ENCODE data around the gene BCL2L12.

BCL2L12 gene

DNA sequence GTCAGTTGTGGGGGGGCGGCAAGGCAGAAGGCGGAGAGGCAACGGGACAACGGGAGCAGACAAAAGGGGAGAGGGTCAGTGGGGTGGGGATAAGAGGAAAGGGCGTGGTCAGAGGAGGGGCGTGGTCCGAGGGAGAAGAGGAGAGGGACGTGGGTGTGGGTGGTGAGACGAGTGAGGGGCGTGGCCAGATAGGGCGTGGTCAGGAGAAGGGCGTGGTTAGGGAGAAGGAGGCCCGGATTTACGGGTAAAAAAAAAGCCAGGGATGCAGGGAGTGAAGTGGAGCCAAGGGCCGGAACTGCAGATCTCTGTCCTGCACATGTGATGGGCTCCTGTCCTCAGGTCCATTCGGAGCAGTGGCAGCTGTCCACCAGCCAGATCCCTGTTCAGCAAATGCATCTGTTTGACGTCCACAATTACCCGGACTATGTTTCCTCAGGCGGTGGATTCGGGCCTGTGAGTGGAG lies 46.7 kb downstream of the BCL2L12 start:
- H3K4me1 ChIP-seq (ENCODE audit: control insufficient read depth, insufficient read depth, low read length): no peaks in the 10 kb centered on the region
- ChIA-PET POLR2A (interaction anchor here (0.6 kb wide), 1 partner anchor 1331 kb away, joined by 3 read pairs; no protein-coding TSS in a partner anchor), CTCF (interaction anchor here (0.6 kb wide), 1 partner anchor 34 kb away, joined by 3 read pairs; no protein-coding TSS in a partner anchor)
- TF ChIP-seq SP3 (tag by site-specific recombination; IDR thresholded peaks at IDR 0.05): peak; percentile 88
- peak; percentile 100 for TF ChIP-seq KLF8 (tag by site-specific recombination; IDR thresholded peaks at IDR 0.05)
- TF ChIP-seq, protein P1, sequence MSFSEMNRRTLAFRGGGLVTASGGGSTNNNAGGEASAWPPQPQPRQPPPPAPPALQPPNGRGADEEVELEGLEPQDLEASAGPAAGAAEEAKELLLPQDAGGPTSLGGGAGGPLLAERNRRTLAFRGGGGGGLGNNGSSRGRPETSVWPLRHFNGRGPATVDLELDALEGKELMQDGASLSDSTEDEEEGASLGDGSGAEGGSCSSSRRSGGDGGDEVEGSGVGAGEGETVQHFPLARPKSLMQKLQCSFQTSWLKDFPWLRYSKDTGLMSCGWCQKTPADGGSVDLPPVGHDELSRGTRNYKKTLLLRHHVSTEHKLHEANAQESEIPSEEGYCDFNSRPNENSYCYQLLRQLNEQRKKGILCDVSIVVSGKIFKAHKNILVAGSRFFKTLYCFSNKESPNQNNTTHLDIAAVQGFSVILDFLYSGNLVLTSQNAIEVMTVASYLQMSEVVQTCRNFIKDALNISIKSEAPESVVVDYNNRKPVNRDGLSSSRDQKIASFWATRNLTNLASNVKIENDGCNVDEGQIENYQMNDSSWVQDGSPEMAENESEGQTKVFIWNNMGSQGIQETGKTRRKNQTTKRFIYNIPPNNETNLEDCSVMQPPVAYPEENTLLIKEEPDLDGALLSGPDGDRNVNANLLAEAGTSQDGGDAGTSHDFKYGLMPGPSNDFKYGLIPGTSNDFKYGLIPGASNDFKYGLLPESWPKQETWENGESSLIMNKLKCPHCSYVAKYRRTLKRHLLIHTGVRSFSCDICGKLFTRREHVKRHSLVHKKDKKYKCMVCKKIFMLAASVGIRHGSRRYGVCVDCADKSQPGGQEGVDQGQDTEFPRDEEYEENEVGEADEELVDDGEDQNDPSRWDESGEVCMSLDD (tag by site-specific recombination; IDR thresholded peaks at IDR 0.05): peak; percentile 53; the same call in 1 of the 2 replicates
- TF ChIP-seq ZNF148 (tag by site-specific recombination; IDR thresholded peaks at IDR 0.05; ENCODE audit: borderline replicate concordance): no peak
- TF ChIP-seq ZNF561 (tag by site-specific recombination; IDR thresholded peaks at IDR 0.05; ENCODE audit: borderline replicate concordance): no peak
- TF ChIP-seq ZBTB17 (tag by site-specific recombination; IDR thresholded peaks at IDR 0.05): peak; percentile 82
- peak; percentile 99 for TF ChIP-seq KLF7 (tag by site-specific recombination; IDR thresholded peaks at IDR 0.05; ENCODE audit: borderline replicate concordance)
- no peak for TF ChIP-seq PRDM1 (tag by site-specific recombination; IDR thresholded peaks at IDR 0.05)
- TF ChIP-seq ZNF600 (tag by site-specific recombination; IDR thresholded peaks at IDR 0.05): peak; percentile 70; the same call in 1 of the 2 replicates
- no peak for TF ChIP-seq ZNF391 (tag by site-specific recombination; IDR thresholded peaks at IDR 0.05; ENCODE audit: borderline replicate concordance, low read depth)
- TF ChIP-seq KLF16 (tag by site-specific recombination; IDR thresholded peaks at IDR 0.05): peak; percentile 69
- TF ChIP-seq ZNF362 (tag by site-specific recombination; IDR thresholded peaks at IDR 0.05): peak; percentile 55; the same call in 1 of the 2 replicates
- TF ChIP-seq BCL11A (tag by site-specific recombination; IDR thresholded peaks at IDR 0.05; ENCODE audit: low read depth): peak; percentile 56; the same call in 1 of the 2 replicates
- TF ChIP-seq KLF9 (tag by site-specific recombination; IDR thresholded peaks at IDR 0.05; ENCODE audit: low read depth): peak; percentile 100
- peak; percentile 88 for TF ChIP-seq ZFHX2 (tag by site-specific recombination; conservative IDR thresholded peaks at IDR 0.05)
- TF ChIP-seq ZNF350 (tag by site-specific recombination; IDR thresholded peaks at IDR 0.05): peak; percentile 85; the same call in 1 of the 2 replicates
- TF ChIP-seq, protein P2, sequence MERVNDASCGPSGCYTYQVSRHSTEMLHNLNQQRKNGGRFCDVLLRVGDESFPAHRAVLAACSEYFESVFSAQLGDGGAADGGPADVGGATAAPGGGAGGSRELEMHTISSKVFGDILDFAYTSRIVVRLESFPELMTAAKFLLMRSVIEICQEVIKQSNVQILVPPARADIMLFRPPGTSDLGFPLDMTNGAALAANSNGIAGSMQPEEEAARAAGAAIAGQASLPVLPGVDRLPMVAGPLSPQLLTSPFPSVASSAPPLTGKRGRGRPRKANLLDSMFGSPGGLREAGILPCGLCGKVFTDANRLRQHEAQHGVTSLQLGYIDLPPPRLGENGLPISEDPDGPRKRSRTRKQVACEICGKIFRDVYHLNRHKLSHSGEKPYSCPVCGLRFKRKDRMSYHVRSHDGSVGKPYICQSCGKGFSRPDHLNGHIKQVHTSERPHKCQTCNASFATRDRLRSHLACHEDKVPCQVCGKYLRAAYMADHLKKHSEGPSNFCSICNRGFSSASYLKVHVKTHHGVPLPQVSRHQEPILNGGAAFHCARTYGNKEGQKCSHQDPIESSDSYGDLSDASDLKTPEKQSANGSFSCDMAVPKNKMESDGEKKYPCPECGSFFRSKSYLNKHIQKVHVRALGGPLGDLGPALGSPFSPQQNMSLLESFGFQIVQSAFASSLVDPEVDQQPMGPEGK (tag by site-specific recombination; IDR thresholded peaks at IDR 0.05): peak; percentile 77
- TF ChIP-seq EGR2 (tag by site-specific recombination; IDR thresholded peaks at IDR 0.05; ENCODE audit: low read depth): peak; percentile 88
- no peak for TF ChIP-seq ZNF16 (tag by site-specific recombination; IDR thresholded peaks at IDR 0.05; ENCODE audit: low read depth)
- TF ChIP-seq ZNF76 (tag by site-specific recombination; IDR thresholded peaks at IDR 0.05; ENCODE audit: borderline replicate concordance, low read depth): peak; percentile 38
- TF ChIP-seq ZNF549 (tag by site-specific recombination; IDR thresholded peaks at IDR 0.05): no peak
- TF ChIP-seq SP2 (tag by site-specific recombination; IDR thresholded peaks at IDR 0.05): peak; percentile 30; the same call in 1 of the 2 replicates
- no peak for TF ChIP-seq KLF10 (tag by site-specific recombination; IDR thresholded peaks at IDR 0.05)
- peak; percentile 100 for TF ChIP-seq KLF1 (tag by site-specific recombination; IDR thresholded peaks at IDR 0.05)
- no peak overlapping the region for H3K27ac ChIP-seq (ENCODE audit: extremely low read depth, low read depth, low read length)
- no peak overlapping the region for H3K4me3 ChIP-seq (ENCODE audit: low read depth, low read length)
- no peaks in the 10 kb centered on the region for H3K9me3 ChIP-seq (ENCODE audit: control insufficient read depth, insufficient read depth, low read depth, low read length)
- no peaks in the 10 kb centered on the region for H3K36me3 ChIP-seq (ENCODE audit: control insufficient read depth in 2 of 2, insufficient read depth in 1 of 2, low read length in 2 of 2)
